Type B pancreatic cell (in vitro differentiated cells): ENCODE results near the gene ELF5. TPM values are rescaled to one million over a fixed set of nuclear protein-coding genes. Genes with fewer than 3 reads are reported as not detected.
A peak's percentile ranks its signal among the peaks of the same experiment; 100 is the strongest.

Experiments
- DNase-seq: peaks from one replicate; pipeline ENCODE4 v3.0.0; 2021; ENCODE audit warnings: mixed read lengths; ENCODE audit not compliant: unreplicated experiment; ENCODE audit errors: extremely low spot score
- H3K27ac Mint-ChIP-seq: 2 replicates; pipeline ENCODE4 v1.8.0; 2021; ENCODE audit warnings: mild to moderate bottlenecking, mixed read lengths
- H3K27me3 Mint-ChIP-seq: 2 replicates; pipeline ENCODE4 v1.8.0; 2021; ENCODE audit warnings: mixed read lengths
- H3K36me3 Mint-ChIP-seq: 2 replicates; pipeline ENCODE4 v1.8.0; 2021; ENCODE audit warnings: mixed read lengths
- H3K4me1 Mint-ChIP-seq: one replicate; pipeline ENCODE4 v1.8.0; 2021; ENCODE audit warnings: mixed read lengths; ENCODE audit not compliant: unreplicated experiment
- H3K4me3 Mint-ChIP-seq: 2 replicates; pipeline ENCODE4 v1.8.0; 2021; ENCODE audit warnings: mild to moderate bottlenecking, mixed read lengths
- H3K9me3 Mint-ChIP-seq: 2 replicates; pipeline ENCODE4 v1.8.0; 2021; ENCODE audit warnings: mixed read lengths
- total RNA-seq: library from RNA; stranded (reverse); gene quantifications from 2 replicates; pipeline ENCODE4 v1.2.1, GENCODE V29; 2021; ENCODE audit warnings: low replicate concordance
- TF ChIP-seq, protein P1 (sequence below): fragments of 200-600 bp; sonication (generic); conservative IDR thresholded peaks from 2 replicates; pipeline ENCODE4 v1.5.0; 2021; ENCODE audit warnings: antibody characterized with exemption, mild to moderate bottlenecking

The ELF5 gene
- total RNA-seq, 1 donor from 2014 or later = 19.3 TPM

GRCh38 chr11:34523053-34523452, 9.5 kb upstream of the ELF5 start:
- no peaks in the 10 kb centered on the region for H3K36me3 Mint-ChIP-seq
- peak overlapping the region; percentile 62 for H3K27ac Mint-ChIP-seq
- no peak overlapping the region for H3K4me3 Mint-ChIP-seq
- no peaks in the 10 kb centered on the region for H3K27me3 Mint-ChIP-seq
- TF ChIP-seq, protein P1, sequence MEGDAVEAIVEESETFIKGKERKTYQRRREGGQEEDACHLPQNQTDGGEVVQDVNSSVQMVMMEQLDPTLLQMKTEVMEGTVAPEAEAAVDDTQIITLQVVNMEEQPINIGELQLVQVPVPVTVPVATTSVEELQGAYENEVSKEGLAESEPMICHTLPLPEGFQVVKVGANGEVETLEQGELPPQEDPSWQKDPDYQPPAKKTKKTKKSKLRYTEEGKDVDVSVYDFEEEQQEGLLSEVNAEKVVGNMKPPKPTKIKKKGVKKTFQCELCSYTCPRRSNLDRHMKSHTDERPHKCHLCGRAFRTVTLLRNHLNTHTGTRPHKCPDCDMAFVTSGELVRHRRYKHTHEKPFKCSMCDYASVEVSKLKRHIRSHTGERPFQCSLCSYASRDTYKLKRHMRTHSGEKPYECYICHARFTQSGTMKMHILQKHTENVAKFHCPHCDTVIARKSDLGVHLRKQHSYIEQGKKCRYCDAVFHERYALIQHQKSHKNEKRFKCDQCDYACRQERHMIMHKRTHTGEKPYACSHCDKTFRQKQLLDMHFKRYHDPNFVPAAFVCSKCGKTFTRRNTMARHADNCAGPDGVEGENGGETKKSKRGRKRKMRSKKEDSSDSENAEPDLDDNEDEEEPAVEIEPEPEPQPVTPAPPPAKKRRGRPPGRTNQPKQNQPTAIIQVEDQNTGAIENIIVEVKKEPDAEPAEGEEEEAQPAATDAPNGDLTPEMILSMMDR = no peak
- H3K4me1 Mint-ChIP-seq = peaks cover 10% of the 10 kb centered on the region
- no peak for DNase-seq
- H3K9me3 Mint-ChIP-seq = no peaks in the 10 kb centered on the region

DNA sequence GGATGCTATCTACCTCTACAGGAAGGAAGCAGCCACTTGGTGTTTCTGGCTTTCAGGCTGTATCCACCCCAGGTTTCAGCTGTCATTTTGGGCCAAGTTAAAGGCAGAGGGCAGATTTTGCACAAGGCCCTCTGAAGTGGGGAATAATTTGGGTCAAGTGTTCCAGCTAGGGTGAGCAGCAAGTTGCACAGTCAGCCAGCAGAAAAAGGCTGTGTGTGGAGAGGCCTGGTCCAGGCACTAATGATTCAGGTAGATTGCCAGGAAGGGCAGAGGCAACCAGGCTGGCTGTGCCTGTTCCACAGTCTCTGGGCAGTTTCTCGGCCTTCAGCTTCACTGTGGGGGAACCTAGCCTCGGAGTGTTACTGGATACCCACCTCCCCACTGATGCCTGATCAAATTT, 8.6 kb upstream of the ELF5 start:
- H3K4me1 Mint-ChIP-seq = peaks cover 10% of the 10 kb centered on the region
- no peaks in the 10 kb centered on the region for H3K27me3 Mint-ChIP-seq
- no peaks in the 10 kb centered on the region for H3K36me3 Mint-ChIP-seq
- TF ChIP-seq, protein P1 = no peak
- H3K27ac Mint-ChIP-seq = no peak overlapping the region
- no peak for DNase-seq
- H3K9me3 Mint-ChIP-seq = no peaks in the 10 kb centered on the region
- no peak overlapping the region for H3K4me3 Mint-ChIP-seq

GRCh38 chr11:34521265-34521664, 7.7 kb upstream of the ELF5 start:
- Mint-ChIP-seq H3K27ac (no peak overlapping the region), H3K4me3 (no peak overlapping the region), H3K9me3 (no peaks in the 10 kb centered on the region), H3K4me1 (peaks cover 10% of the 10 kb centered on the region), H3K36me3 (no peaks in the 10 kb centered on the region), H3K27me3 (no peaks in the 10 kb centered on the region)
- TF ChIP-seq, protein P1 = no peak
- DNase-seq = no peak

GRCh38 chr11:34519595-34520235, 6.1 kb upstream of the ELF5 start:
- Mint-ChIP-seq H3K27me3 (no peaks in the 10 kb centered on the region), H3K9me3 (no peaks in the 10 kb centered on the region), H3K27ac (no peak overlapping the region), H3K4me1 (peaks cover 14% of the 10 kb centered on the region), H3K36me3 (no peaks in the 10 kb centered on the region), H3K4me3 (no peak overlapping the region)
- TF ChIP-seq, protein P1 = no peak
- DNase-seq = no peak

DNA sequence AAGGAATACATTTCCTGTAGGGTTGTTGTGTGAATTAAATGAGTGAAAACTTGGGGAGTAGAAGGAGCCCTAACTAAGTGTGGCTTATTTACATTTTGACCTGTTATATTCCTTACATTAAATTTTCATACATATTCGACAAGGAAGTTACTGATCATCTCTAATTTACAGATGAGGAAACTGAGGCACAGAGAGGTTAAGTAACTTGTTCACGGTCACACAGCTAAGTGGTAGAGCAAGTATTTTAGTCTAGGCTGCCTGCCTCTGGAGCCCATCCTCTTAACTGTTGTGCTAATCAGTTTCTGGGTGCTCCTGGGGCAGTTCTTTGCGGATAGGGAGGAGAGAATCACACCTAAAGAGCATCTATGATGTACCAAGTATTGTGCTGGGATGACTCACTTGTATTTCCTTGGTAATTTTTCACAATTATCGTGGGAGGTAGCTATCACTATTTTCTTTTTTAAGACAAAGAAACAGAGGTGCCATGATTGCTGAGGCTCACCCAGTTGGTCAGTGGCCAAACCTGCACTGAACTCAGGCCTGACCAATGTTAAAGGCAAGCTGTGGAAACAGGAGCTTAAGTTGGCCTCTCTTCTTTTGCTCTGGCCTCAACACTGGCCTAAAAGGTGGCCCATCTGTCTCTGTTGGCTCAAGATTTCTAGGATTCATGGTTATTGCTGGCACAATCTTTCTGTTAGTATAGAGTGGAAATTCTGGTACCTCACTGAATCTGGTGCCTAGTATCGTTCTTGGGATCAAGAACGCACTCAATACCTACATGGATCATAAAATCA, 2.9 kb upstream of the ELF5 start:
- H3K36me3 Mint-ChIP-seq = no peaks in the 10 kb centered on the region
- TF ChIP-seq, protein P1 = no peak
- H3K27ac Mint-ChIP-seq = no peak overlapping the region
- H3K4me1 Mint-ChIP-seq = peaks cover 20% of the 10 kb centered on the region
- no peak for DNase-seq
- no peaks in the 10 kb centered on the region for H3K9me3 Mint-ChIP-seq
- H3K4me3 Mint-ChIP-seq = no peak overlapping the region
- H3K27me3 Mint-ChIP-seq = no peaks in the 10 kb centered on the region
